Activated CD8-positive, alpha-beta memory T cell treated with anti-CD3 and anti-CD28 coated beads for 1 hour (primary cell): ENCODE measurements around the gene BTBD10.

ENCODE experiments used
- DNase-seq, 2 donors: peaks; one replicate each; pipeline ENCODE4 v3.0.0-alpha.2; 2020; ENCODE audit warnings: low read depth in 1 of 2; ENCODE audit errors: extremely low read depth in 1 of 2

BTBD10 gene

DNA sequence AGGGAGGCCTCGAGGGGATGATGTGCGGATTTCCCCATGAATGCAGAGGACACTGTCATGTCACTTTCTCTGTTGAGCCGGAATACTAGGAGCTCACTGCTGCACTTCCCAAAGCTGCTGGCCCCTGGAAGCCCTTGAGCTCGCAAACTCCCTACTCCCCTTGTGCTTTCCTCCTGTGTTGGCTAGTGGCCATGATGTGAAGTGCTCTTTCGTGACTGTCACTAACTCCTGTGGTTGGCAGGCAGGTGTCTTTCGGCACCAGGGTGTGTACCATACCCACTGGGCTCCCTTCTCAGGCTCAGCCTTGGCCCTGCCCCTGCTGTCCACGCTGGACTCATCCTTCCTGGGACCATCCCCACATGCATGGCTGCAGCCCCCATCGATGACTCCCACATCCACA, 86.2 kb downstream of the BTBD10 start:
- DNase-seq, result no peak

DNA sequence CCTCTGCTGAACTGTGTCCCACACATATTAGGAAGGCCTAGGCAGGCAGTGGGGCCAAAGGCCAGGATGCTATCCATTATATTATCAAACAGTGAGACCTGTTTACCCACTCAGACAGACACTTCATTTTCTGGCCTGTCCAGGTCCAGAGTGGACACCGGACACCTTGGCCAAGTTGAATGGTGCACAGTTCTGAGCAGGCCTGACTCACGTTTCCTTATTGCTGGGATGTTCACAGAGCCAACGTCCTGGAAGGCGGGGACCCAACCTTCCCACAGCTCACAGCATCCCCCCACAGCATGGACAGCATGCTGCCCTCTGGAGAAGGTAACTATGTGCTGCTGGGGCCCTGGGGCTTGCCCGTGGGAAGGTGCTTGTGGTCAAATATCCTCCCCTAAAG, 86.6 kb downstream of the BTBD10 start:
- no peak for DNase-seq

DNA sequence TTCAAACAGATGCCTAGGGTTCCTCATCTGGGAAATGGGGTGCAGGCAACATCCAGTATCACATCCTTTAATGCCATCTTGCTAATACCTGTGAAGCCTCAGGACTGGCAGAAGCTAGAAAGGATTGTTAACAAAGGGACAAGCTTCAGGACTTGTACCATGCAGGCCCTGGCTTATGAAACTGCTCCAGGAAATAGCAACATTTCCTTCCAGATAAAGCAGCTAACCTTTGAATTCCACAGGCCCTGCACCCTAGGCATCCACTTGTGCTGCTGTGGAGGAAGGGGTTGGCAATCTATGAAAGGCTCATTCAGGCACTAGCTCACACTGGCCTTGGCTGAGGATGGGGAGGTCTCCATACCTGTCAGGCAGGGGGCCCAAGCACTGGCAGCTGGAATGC, 87.2 kb downstream of the BTBD10 start:
- DNase-seq, result no peak

DNA sequence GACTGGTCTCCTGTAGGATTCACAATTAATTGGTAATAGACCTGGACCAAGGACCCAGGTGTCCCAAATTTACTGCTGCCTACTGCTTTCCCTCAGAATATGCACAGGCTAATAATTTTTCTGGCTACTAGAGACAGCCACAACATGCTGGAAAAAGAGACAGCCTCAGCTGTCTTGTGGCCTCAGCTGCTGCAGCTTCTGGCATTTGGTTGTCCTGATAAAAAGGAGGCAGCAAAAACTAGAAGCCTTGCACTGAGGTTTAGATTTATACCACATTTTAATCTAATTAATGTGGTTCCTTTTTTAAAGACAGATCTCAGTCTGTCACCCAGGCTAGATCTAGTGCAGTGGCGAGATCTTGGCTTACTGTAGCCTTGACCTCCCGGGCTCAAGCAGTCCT, 89.8 kb downstream of the BTBD10 start:
- no peak for DNase-seq

DNA sequence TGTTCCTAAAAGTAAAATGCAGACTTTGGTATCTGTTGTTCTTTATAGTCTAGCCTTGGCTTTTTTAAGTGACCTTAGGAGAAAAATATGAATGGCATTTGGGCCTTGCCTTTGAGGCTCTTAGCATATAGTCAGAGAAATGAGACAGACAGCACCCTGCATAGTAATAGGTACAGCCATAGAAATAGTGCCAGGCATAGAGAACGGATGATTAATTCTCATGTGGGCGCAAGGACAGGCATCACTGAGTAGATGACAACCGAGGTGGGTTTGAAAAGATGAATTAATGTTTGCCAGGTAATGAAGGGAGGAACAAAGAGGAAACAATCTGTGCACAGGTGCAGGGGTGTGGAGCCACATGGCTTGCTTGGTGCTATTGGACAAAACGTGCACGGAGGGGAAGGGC, 95.0 kb downstream of the BTBD10 start:
- DNase-seq, result no peak

DNA sequence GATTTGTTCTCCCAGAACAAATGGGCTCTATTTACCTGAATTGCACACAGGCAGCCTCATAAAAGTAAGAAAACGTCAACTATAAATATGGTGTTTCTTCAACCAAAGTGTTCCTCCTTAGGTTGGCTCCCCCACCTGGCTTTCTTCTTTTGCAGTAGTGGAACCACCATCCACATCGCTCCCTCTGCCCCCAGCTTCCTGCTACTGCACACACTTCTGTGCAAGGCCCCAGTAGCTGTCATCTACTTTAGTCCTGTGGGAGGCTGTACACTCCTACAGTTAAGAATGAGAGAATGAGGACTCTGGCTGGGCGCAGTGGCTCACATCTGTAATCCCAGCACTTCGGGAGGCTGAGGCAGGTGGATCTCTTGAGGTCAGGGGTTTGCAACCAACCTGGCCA, 95.9 kb downstream of the BTBD10 start:
- no peak for DNase-seq

DNA sequence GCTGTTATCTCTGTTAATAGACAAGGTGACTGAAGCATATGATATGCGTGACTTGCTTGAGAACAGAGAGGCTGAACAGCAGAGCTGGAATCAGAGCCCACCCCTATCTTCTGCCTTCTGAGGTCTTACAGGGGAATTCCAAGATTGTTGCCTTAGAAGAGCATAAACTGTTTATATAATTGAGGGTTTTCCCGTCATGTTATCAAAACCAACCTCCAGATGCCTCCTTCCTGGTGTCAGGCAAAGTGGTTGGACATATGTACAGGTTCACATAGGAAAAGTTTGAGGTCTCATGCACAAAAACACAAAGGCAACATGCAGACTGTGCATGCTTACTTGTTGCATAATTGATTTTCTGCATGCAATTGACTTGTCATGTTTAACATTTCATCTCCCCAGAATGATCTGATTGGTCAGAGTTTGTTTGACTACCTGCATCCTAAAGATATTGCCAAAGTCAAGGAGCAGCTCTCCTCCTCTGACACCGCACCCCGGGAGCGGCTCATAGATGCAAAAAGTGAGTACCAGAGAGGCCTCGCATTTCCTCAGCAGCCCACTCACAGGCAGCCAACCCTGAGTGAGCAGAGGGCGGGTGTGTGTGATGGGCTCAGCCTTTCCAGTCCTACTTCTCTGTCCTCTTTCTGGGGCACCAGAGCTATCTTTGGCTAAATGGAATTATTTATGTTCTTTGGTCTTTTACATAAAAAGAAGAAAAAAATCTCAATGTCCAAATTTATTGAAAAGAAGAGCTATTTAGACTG, 96.6 kb downstream of the BTBD10 start:
- DNase-seq, result no peak

DNA sequence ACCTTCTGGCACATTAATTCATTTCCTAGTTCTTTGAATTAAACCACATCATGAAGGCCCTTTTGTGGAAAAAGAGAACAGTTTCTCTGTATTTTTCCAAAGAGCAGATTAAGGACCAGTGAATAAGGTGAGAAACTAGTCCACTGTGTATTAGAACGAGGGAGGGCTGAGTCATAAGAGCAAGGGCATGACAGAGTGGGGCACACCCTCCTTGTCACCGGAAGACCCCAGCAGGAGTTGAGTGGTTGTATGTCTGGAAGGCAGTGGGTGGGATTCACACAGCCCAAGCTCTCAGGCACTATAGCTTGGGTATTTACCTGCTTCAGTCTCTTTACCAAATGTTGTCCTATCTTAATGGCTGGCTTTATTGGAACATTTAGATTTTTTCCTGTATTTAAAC, 98.6 kb downstream of the BTBD10 start:
- no peak for DNase-seq

DNA sequence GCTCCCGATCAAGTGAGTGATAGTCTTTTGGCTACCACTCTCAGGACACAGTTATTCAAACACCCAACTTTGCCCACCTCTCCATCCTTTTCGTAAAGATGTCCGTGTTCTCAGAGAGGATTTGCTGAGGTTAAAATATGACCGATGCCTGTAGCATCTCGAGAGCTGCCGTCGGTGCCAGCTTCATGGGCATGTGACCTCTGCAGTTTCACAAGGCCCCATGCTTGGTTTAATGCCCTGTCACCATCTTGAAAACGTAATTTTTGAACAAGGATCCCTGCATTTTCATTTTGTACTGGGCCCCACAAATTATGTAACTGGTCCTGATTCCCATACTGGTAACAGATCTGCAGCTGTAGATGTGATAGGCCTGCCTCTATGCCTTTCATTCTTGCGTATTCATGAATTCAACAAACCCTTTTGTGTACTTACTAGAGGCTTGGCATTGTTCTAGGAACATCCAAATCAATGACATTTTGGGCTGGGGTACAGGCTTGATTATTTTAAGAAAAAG, 100.4 kb downstream of the BTBD10 start:
- DNase-seq, result no peak

DNA sequence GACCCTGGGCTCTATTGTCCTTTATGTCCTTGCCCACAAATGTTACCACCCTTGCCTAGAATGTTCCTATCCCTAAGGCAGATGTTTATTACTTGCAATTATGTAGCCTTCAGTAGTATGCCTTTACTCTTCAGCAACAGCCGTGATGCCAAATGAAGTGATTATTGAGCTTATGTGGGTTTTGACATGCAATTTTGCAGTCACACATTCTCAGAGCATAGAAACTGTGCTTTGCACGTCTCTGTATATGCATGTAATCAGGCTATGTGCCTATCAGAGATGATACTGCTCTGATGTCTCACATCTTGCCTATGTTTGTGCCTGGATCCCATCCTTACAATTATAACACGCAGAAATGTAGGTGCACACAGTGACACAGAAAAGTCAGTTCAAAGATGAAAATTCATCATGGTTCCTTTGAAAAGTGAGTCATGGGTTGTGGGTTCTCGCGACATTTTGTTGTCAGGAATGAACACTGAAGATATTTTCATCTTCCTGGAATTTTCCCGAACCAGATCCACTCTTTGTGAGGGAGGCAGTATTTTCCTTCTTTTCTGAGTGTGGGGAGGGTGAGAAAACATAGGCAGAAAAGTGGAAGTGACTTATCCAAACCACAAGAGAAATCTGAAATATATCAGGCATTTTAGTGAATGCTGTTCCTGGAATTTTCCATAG, 104.3 kb downstream of the BTBD10 start:
- no peak for DNase-seq

DNA sequence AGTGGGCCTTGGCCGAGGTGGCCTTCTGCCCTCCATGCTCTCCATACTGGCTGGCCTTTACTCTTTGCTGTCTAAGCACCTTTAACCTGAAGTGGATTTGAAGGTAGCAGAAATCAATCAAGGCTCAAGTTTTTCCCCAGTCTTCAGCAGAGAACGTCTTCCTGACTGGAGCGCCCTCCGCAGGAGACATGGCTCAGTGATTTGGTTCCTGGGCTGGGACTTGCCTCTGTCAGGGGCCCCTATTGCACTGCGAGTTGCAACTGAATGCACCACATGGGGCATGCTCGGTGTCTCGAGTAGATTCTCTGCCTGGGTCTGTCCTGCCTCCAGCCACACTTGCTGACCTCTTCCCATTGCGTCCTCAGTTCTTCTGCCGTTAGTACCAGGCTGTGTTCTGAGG, 105.8 kb downstream of the BTBD10 start:
- no peak for DNase-seq

DNA sequence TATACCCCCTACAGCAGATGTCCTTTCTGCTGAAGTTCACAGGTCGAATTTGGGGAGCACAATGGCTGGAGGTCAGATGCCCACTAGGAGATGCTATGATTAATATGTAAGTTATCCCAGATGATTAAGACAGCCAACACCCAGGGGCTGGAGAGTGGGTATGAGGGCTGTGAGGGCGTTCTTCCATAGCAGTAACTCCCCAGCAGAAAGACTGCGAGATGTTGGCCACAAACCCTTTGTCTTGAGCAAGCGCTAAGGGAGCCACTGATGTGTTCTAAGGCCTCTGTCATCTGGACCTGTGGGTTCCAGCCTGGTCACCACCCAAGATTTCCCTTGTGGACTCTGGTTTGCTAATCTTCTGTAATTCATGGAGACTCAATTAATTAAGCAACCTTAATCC, 107.8 kb downstream of the BTBD10 start:
- DNase-seq, result no peak

DNA sequence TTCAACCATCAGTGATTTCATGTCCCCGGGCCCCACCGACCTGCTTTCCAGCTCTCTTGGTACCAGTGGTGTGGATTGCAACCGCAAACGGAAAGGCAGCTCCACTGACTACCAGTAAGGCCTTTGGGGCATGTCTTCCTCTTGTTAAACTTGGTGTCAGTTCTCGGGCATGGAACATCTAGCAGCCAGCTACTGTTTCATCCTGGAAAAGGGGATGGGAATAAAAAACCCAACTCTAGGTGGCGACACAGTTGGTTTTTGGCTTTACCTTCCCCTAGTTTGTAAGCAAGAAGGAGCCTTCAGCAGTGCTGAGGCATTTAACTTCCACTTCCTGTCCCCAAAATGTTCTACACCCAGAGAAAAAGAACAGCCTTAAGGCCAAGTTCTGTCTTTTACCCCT, 108.7 kb downstream of the BTBD10 start:
- DNase-seq, result no peak

DNA sequence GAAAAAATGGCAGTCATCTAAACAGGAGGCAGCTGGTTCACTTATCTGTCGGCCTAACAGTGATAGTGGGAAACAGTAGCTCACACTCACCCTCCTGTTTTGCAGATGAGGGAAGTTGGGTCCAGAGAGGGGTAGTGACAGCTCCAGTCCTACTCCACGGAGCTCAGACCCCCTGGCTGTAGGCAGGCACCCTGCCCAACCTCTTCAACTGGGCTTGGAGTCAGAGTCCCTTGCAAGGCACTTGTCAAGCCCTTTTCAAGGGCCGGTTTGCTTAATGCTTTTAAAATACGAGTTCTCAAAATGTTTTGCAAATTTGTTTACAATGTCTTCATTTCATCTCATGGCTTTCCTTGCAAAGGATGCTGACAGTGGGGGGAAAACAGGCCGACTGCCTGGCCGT, 110.3 kb downstream of the BTBD10 start:
- no peak for DNase-seq

DNA sequence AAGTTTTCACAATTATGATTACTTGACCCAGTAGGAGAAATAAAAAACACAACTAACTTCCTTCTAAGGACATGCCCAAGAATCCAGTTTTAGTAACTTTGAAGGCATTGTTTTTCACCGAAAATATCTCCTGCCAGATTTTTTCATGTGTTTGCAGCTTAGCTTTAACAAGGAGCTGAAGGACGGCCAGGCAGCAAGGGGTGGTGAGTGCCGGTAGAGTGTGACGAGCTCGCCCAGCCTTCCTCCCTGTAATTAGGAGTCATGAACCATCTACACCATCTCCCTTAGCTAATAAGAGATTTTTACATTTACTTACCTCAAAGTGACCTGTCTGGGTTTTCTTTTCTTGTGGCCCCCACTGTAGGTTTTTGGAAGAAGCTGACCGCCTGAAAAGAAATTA, 113.4 kb downstream of the BTBD10 start:
- no peak for DNase-seq

DNA sequence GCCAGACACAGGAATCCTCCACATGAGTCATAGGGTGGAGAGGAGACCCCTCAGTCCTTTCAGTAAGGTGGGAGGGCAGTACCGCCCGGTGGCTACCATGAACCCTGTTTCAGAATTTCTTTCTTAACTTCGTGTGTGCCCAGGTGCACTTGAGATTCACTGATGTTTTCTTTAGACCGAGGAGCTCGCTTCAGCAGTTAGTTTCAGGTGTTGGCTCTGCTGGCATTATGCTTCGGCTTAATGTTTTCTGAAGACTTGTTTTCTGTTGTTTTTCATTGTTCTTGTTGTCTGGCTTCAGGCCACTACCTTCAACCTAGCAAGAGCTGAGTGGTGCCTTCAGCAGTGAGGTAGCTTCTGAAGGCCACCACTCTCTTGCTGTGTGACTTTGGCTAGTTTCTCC, 114.0 kb downstream of the BTBD10 start:
- no peak for DNase-seq

DNA sequence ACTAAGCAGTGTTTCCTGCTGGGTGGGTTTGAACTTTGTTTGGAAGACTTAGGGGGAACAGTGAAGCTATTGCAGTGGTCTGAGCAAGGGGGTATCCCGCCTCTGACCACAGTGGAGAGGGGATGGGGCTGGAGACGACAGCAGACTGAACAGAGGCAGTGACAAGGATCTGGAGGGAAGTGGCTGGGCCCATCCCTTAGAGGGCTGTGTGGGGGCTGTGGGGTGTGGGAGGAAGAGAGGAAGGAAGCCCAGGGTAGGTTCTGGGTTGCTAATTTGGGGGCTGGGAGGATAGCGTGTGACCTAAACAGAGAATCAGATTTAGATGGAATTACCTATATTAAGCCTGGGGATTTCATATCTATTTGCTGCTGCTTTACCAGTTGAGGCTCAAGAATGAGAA, 114.7 kb downstream of the BTBD10 start:
- no peak for DNase-seq

DNA sequence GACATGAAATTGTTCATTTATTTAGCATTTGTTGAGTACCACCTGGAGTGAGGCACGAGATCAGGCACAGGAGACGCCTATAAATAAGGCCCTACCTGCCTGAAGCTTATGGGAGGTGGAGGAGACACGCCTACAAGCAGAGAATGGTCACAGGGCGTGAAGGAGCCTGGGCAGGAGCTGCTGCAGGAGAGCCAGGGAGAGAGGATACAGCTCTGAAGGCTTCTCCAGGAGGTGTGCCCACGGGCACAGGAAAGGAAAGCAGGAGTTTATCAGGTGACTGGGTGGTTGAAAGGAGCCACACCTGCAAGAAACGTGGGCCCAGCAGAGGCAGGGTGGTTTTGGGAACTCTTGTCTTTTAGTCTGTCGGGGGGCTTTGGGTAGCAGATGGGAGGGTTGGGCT, 115.1 kb downstream of the BTBD10 start:
- no peak for DNase-seq

DNA sequence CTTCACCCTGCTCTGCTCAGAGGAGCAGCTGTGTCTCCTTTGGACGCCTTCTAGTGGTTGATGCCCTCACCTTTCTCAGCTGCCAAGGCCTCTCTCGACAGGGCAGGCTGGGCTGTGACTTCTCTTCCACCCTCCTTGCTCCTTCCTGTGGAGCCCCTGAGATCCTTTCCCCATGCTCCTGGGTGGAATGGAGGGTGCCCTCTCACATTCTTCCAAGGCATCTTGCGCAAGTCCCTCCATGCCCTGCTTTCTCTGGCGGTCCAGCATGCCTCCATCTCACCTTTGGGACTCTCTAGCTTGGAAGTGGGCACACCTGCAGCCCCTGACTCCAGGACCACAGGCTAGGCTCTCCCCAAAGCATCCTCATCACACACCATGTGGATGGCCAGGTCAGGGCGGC, 116.6 kb downstream of the BTBD10 start:
- no peak for DNase-seq

DNA sequence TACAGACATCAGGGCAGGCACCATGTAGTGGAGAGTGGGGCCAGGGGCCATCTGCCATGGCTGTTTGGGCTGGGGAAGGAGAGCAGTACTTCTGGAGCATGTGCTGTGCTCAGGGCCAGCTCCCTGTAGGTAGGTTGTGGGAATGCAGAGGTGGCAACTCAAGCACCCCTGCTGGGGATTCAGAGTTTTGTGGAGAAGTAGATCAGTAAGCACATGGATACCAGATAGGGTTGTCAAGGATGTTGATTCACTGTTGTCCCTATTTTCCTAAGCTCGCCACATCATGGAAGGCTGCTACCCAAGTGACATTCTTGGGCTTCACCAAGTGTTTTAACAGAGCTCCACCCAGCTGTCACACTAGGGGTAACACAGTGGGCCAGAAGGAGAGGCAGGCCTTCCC, 118.2 kb downstream of the BTBD10 start:
- DNase-seq, result no peak

DNA sequence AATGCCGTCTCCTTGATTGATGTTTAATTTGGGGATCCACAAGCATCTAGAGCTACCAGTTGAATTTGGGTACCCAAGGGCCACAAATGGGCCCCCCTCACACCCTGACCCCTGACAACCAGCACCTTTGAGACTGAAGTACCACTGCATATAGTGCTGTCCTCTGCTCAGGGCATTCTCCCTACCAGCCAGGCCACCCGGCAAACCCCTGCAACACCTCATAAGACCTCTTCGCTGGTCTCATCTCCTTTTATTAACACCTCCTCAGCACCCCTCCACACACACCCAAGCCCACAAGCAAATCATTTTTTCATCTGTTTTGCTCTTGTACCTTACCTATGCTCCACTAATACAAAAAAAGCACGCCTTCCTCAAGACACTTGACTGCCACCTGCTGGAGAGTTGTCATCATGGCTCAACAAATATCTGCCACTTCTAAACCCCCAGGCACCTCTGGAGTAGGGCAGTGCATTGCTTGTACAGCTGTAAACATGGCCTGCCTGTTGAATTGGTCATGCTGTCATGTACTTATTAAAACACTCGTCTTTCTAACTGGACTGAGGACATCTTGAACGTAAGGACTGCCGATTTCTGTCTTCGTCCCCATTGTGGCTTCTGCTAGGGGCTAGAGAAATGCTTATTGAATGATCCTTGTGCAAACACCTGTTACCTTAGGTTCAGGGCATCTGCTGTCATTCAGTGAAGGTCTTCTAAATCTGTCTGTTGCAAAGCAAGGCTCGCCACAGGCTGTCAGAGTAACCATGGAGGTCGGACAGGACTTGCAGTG, 118.9 kb downstream of the BTBD10 start:
- peak; percentile 32 to 51 for DNase-seq

DNA sequence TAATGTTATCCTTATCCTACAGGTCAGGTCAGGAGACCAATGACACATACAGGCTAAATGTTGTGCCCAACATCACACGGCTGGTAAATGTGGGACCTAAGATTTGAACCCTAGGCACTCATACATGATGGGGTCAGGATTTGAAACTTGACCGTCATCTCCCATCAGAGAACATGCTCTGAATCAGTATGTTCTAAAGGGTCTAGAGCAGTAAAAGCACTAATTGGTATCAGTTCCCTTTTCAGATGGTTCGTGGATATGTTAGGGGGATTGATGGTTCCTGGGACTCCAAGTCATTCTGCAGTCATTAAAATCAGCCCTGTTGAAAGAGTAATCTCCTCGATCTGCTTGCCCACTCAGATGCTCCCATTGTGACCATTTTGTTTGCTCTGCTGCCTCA, 120.0 kb downstream of the BTBD10 start:
- no peak for DNase-seq
